SK-N-SH treated with all-trans-retinoic acid at 6 μM for 48 hours (cell line): ENCODE results near the gene HCFC1.

ENCODE experiments used
- CSDC2 ChIP-seq: fragments of 250-450 bp; sonication (Bioruptor Pico); IDR thresholded peaks from 2 replicates; pipeline ENCODE4 v1.5.0; 2020; ENCODE audit warnings: mild to moderate bottlenecking, moderate library complexity
- RARB ChIP-seq: fragments of 250-450 bp; sonication (Bioruptor Pico); IDR thresholded peaks from 2 replicates; pipeline ENCODE4 v1.8.0; 2021; ENCODE audit warnings: mild to moderate bottlenecking, moderate library complexity
- TCF4 ChIP-seq: fragments of 250-450 bp; sonication (Bioruptor Pico); IDR thresholded peaks from 2 replicates; pipeline ENCODE4 v1.8.0; 2021; ENCODE audit warnings: mild to moderate bottlenecking, moderate library complexity, borderline replicate concordance
- TOX ChIP-seq: fragments of 250-450 bp; sonication (Bioruptor Pico); IDR thresholded peaks from 2 replicates; pipeline ENCODE4 v1.8.0; 2021; ENCODE audit warnings: mild to moderate bottlenecking, moderate library complexity, borderline replicate concordance
- ZC3H10 ChIP-seq: fragments of 250-450 bp; sonication (Bioruptor Pico); IDR thresholded peaks from 2 replicates; pipeline ENCODE4 v1.5.1; 2021; ENCODE audit warnings: mild to moderate bottlenecking, moderate library complexity
- ZFP3 ChIP-seq: fragments of 250-450 bp; sonication (Bioruptor Pico); IDR thresholded peaks from 2 replicates; pipeline ENCODE4 v1.5.0; 2020; ENCODE audit warnings: mild to moderate bottlenecking, moderate library complexity
- ZFP30 ChIP-seq: fragments of 450-650 bp; formaldehyde crosslinking; IDR thresholded peaks from 2 replicates; pipeline ENCODE4 v1.5.0; 2022; ENCODE audit warnings: mild to moderate bottlenecking, moderate library complexity
- ZNF70 ChIP-seq: fragments of 450-650 bp; formaldehyde crosslinking; IDR thresholded peaks from 2 replicates; pipeline ENCODE4 v1.5.0; 2020; ENCODE audit warnings: mild to moderate bottlenecking, moderate library complexity
- ZNF8 ChIP-seq: fragments of 450-650 bp; formaldehyde crosslinking; IDR thresholded peaks from 2 replicates; pipeline ENCODE4 v1.5.0; 2020; ENCODE audit warnings: mild to moderate bottlenecking, moderate library complexity
- TF ChIP-seq, protein P1 (sequence below): fragments of 250-450 bp; sonication (Bioruptor Pico); IDR thresholded peaks from 2 replicates; pipeline ENCODE4 v1.5.1; 2020; ENCODE audit warnings: low read depth, mild to moderate bottlenecking, moderate library complexity
- TF ChIP-seq, protein P2 (sequence below): fragments of 250-450 bp; sonication (Bioruptor Pico); IDR thresholded peaks from 2 replicates; pipeline ENCODE4 v1.8.0; 2020; ENCODE audit warnings: mild to moderate bottlenecking, moderate library complexity, borderline replicate concordance
- TF ChIP-seq, protein P3 (sequence below): fragments of 250-450 bp; sonication (Bioruptor Pico); IDR thresholded peaks from 2 replicates; pipeline ENCODE4 v1.5.0; 2020; ENCODE audit warnings: mild to moderate bottlenecking, moderate library complexity

DNA sequence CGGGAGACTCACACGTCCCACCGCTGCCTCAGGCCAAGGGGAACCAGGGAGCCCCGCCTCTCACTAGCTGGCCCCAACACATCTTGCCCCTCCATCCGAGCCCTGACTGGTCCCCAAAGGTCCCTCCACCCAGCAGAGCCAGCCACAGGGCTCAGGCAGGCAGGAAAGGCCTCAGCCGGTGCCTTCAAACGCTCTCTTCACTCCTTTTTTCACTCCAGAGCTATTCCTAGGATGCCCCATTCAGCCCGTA, 44.0 kb downstream of the HCFC1 start:
- no peak for TF ChIP-seq ZC3H10 (CRISPR knock-in tag)
- TF ChIP-seq CSDC2 (CRISPR knock-in tag) = no peak
- TF ChIP-seq, protein P1, sequence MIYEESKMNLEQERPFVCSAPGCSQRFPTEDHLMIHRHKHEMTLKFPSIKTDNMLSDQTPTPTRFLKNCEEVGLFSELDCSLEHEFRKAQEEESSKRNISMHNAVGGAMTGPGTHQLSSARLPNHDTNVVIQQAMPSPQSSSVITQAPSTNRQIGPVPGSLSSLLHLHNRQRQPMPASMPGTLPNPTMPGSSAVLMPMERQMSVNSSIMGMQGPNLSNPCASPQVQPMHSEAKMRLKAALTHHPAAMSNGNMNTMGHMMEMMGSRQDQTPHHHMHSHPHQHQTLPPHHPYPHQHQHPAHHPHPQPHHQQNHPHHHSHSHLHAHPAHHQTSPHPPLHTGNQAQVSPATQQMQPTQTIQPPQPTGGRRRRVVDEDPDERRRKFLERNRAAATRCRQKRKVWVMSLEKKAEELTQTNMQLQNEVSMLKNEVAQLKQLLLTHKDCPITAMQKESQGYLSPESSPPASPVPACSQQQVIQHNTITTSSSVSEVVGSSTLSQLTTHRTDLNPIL = no peak
- no peak for TF ChIP-seq ZFP3
- no peak for TF ChIP-seq TCF4 (CRISPR knock-in tag)
- TF ChIP-seq TOX (CRISPR knock-in tag) = no peak
- no peak for TF ChIP-seq RARB (CRISPR knock-in tag)
- TF ChIP-seq ZNF70 (CRISPR knock-in tag) = no peak
- no peak for TF ChIP-seq ZNF8 (CRISPR knock-in tag)
- TF ChIP-seq ZFP30 = no peak
- TF ChIP-seq, protein P2, sequence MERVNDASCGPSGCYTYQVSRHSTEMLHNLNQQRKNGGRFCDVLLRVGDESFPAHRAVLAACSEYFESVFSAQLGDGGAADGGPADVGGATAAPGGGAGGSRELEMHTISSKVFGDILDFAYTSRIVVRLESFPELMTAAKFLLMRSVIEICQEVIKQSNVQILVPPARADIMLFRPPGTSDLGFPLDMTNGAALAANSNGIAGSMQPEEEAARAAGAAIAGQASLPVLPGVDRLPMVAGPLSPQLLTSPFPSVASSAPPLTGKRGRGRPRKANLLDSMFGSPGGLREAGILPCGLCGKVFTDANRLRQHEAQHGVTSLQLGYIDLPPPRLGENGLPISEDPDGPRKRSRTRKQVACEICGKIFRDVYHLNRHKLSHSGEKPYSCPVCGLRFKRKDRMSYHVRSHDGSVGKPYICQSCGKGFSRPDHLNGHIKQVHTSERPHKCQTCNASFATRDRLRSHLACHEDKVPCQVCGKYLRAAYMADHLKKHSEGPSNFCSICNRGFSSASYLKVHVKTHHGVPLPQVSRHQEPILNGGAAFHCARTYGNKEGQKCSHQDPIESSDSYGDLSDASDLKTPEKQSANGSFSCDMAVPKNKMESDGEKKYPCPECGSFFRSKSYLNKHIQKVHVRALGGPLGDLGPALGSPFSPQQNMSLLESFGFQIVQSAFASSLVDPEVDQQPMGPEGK (CRISPR knock-in tag) = no peak
- TF ChIP-seq, protein P3, sequence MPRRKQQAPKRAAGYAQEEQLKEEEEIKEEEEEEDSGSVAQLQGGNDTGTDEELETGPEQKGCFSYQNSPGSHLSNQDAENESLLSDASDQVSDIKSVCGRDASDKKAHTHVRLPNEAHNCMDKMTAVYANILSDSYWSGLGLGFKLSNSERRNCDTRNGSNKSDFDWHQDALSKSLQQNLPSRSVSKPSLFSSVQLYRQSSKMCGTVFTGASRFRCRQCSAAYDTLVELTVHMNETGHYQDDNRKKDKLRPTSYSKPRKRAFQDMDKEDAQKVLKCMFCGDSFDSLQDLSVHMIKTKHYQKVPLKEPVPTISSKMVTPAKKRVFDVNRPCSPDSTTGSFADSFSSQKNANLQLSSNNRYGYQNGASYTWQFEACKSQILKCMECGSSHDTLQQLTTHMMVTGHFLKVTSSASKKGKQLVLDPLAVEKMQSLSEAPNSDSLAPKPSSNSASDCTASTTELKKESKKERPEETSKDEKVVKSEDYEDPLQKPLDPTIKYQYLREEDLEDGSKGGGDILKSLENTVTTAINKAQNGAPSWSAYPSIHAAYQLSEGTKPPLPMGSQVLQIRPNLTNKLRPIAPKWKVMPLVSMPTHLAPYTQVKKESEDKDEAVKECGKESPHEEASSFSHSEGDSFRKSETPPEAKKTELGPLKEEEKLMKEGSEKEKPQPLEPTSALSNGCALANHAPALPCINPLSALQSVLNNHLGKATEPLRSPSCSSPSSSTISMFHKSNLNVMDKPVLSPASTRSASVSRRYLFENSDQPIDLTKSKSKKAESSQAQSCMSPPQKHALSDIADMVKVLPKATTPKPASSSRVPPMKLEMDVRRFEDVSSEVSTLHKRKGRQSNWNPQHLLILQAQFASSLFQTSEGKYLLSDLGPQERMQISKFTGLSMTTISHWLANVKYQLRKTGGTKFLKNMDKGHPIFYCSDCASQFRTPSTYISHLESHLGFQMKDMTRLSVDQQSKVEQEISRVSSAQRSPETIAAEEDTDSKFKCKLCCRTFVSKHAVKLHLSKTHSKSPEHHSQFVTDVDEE = no peak
